A549 (cell line): ENCODE measurements around the gene ZCCHC10. TPM values are rescaled to one million over a fixed set of nuclear protein-coding genes. Genes with fewer than 3 reads are reported as not detected.

ENCODE experiments used
- ATAC-seq, 2 experiments: fragments of 200-7000 bp in 1 of 2; fragments of >200 bp in 1 of 2; cut with Nextera tagmentation in 1 of 2; cut with Tn5 transposase in 1 of 2; 3 replicates each; pipeline versions ENCODE4 v1.8.0 to v1.9.1; 2018 to 2020; ENCODE audit warnings: mild to moderate bottlenecking in 1 of 2, moderate library complexity in 1 of 2
- CTCF ChIA-PET: fragments of 300-600 bp; sonication (Branson Sonifier 250); formaldehyde crosslinking; extraction: SDS; loops from one replicate; lab custom pipeline; 2021; ENCODE audit warnings: antibody characterized with exemption, inconsistent platforms; lab: Yijun Ruan, JAX
- POLR2A ChIA-PET: fragments of 350-600 bp; formaldehyde crosslinking; extraction: SDS; loops from one replicate; lab custom pipeline; 2021; ENCODE audit warnings: antibody characterized with exemption, inconsistent platforms; lab: Yijun Ruan, JAX
- DNase-seq, 2 experiments: peaks; one replicate each; pipeline versions ENCODE4 v3.0.0 to v3.0.0-alpha.2; 2011 to 2016; ENCODE audit warnings: low read depth in 1 of 2, low spot score in 1 of 2
- FAIRE-seq: peaks from 2 replicates; lab custom pipeline; 2011; peaks lifted over from hg19 to GRCh38; lab: Jason Lieb, UNC
- H3K27ac ChIP-seq, 2 experiments: fragments of >200 bp; sonication (Bioruptor Twin); formaldehyde crosslinking; 3 replicates each; pipeline ENCODE4 v1.5.1; 2016 to 2017
- H3K4me1 ChIP-seq: fragments of >200 bp; sonication (Bioruptor Twin); formaldehyde crosslinking; 3 replicates; pipeline ENCODE4 v1.6.1; 2016
- H3K4me2 ChIP-seq: fragments of >200 bp; sonication (Bioruptor Twin); formaldehyde crosslinking; 3 replicates; pipeline ENCODE4 v1.6.1; 2016
- H3K4me3 ChIP-seq: fragments of >200 bp; sonication (Bioruptor Twin); formaldehyde crosslinking; 3 replicates; pipeline ENCODE4 v1.5.1; 2016
- H3K9me3 ChIP-seq: fragments of >200 bp; sonication (Bioruptor Twin); formaldehyde crosslinking; 3 replicates; pipeline ENCODE4 v1.6.1; 2016
- ATOH8 ChIP-seq: fragments of 250-450 bp; sonication (Bioruptor Pico); IDR thresholded peaks from 2 replicates; pipeline ENCODE4 v1.5.0; 2020; ENCODE audit warnings: low read depth, mild to moderate bottlenecking, moderate library complexity
- CBX8 ChIP-seq: fragments of 200-600 bp; sonication (generic); IDR thresholded peaks from 2 replicates; pipeline ENCODE4 v1.6.1; 2016
- CHD2 ChIP-seq: fragments of 150-350 bp; IDR thresholded peaks from 2 replicates; pipeline ENCODE4 v1.6.1; 2014; ENCODE audit warnings: low read length; ENCODE audit not compliant: partially characterized antibody
- CHD4 ChIP-seq: fragments of 200-600 bp; sonication (generic); IDR thresholded peaks from 2 replicates; pipeline ENCODE4 v1.6.1; 2016; ENCODE audit warnings: antibody characterized with exemption, mild to moderate bottlenecking, borderline replicate concordance
- EHMT2 ChIP-seq: fragments of 200-600 bp; sonication (generic); IDR thresholded peaks from 2 replicates; pipeline ENCODE4 v1.6.1; 2016; ENCODE audit warnings: antibody characterized with exemption, low read depth, mild to moderate bottlenecking, moderate library complexity
- EP300 ChIP-seq, 2 experiments: fragments of >200 bp; sonication (Bioruptor Twin); formaldehyde crosslinking; IDR thresholded peaks; 2 replicates in 1 of 2; 3 replicates in 1 of 2; pipeline ENCODE4 v1.6.1; 2016 to 2017
- ESRRA ChIP-seq: fragments of 150-350 bp; IDR thresholded peaks from 2 replicates; pipeline ENCODE4 v1.6.1; 2014; ENCODE audit warnings: mild to moderate bottlenecking, low read length, borderline replicate concordance
- HDAC2 ChIP-seq: fragments of 200-600 bp; sonication (generic); IDR thresholded peaks from 2 replicates; pipeline ENCODE4 v1.6.1; 2016
- HES2 ChIP-seq: fragments of >200 bp; sonication (Bioruptor Twin); formaldehyde crosslinking; IDR thresholded peaks from 2 replicates; pipeline ENCODE4 v1.6.1; 2016
- HEYL ChIP-seq: fragments of 250-450 bp; sonication (Bioruptor Pico); IDR thresholded peaks from 2 replicates; pipeline ENCODE4 v1.8.0; 2021; ENCODE audit warnings: mild to moderate bottlenecking, moderate library complexity
- HOXA7 ChIP-seq: fragments of 250-450 bp; sonication (Bioruptor Pico); IDR thresholded peaks from 2 replicates; pipeline ENCODE4 v1.5.0; 2020; ENCODE audit warnings: mild to moderate bottlenecking, moderate library complexity
- HOXB13 ChIP-seq: fragments of 250-450 bp; sonication (Bioruptor Pico); IDR thresholded peaks from 2 replicates; pipeline ENCODE4 v1.5.0; 2020; ENCODE audit warnings: low read depth, mild to moderate bottlenecking, moderate library complexity
- HOXB5 ChIP-seq: fragments of 250-450 bp; sonication (Bioruptor Pico); IDR thresholded peaks from 2 replicates; pipeline ENCODE4 v1.5.0; 2020; ENCODE audit warnings: mild to moderate bottlenecking, moderate library complexity
- JUN ChIP-seq, 2 experiments: fragments of >200 bp; sonication (Bioruptor Twin); formaldehyde crosslinking; IDR thresholded peaks; 2 replicates in 1 of 2; 3 replicates in 1 of 2; pipeline ENCODE4 v1.6.1; 2016 to 2017
- KDM1A ChIP-seq: fragments of 200-600 bp; sonication (generic); IDR thresholded peaks from 2 replicates; pipeline ENCODE4 v1.6.1; 2016; ENCODE audit warnings: low read depth, mild to moderate bottlenecking
- MAFK ChIP-seq: fragments of 450-650 bp; IDR thresholded peaks from 2 replicates; pipeline ENCODE4 v1.6.1; 2014; ENCODE audit not compliant: partially characterized antibody
- MAX ChIP-seq: IDR thresholded peaks from 2 replicates; pipeline ENCODE4 v1.6.1; 2012
- POLR2A ChIP-seq: IDR thresholded peaks from 2 replicates; pipeline ENCODE4 v1.6.1; 2012; ENCODE audit warnings: mild to moderate bottlenecking, low read length
- RAD21 ChIP-seq, 2 experiments: fragments of >200 bp in 1 of 2; sonication (Bioruptor Twin) in 1 of 2; formaldehyde crosslinking in 1 of 2; IDR thresholded peaks in 1 of 2; conservative IDR thresholded peaks in 1 of 2; 2 replicates in 1 of 2; 3 replicates in 1 of 2; pipeline ENCODE4 v1.6.1; 2012 to 2018; ENCODE audit warnings: inconsistent platforms in 1 of 2
- USF2 ChIP-seq: fragments of 450-650 bp; IDR thresholded peaks from 2 replicates; pipeline ENCODE4 v1.6.1; 2014; ENCODE audit warnings: antibody characterized with exemption
- ZNF302 ChIP-seq: fragments of 250-450 bp; sonication (Bioruptor Pico); IDR thresholded peaks from 2 replicates; pipeline ENCODE4 v1.9.0; 2021; ENCODE audit warnings: inconsistent platforms, mild to moderate bottlenecking, moderate library complexity
- WGBS: methylation state at CpG from one replicate; pipeline ENCODE4 v1.1.6; 2017; ENCODE audit errors: missing lambda C conversion rate; 5-methylcytosine and 5-hydroxymethylcytosine counted together
- polyA plus RNA-seq, 4 experiments: library from polyadenylated mRNA; depleted of rRNA in 3 of 4; stranded (reverse); fragments of >200 nt; fragmentation: RNase III in 1 of 4; extraction: RNeasy Plus Mini Kit Qiagen cat#74134 plus additional on column Dnase treatment in 1 of 4; gene quantifications; 2 replicates in 3 of 4; 3 replicates in 1 of 4; pipeline ENCODE4 v1.2.3, GENCODE V29; 2011 to 2017
- small RNA-seq, 6 experiments: library from RNA; depleted of rRNA; stranded (forward); fragments of <200 nt; gene quantifications; one replicate each; pipeline ENCODE3, GENCODE V24; 2012

Gene ZCCHC10
- polyA plus RNA-seq, 2 of the 4 experiments (the other 2 are of a cell fraction): 28.3 to 45.7 TPM

GRCh38 chr5:132949136-132949535 is 77.2 kb downstream of the ZCCHC10 start:
- ChIA-PET POLR2A (interaction anchor here (1.3 kb wide), 1 partner anchor 15 kb away, joined by 3 read pairs; the partner anchor contains the start of gene AFF4), CTCF (interaction anchor here (1.3 kb wide), 1 partner anchor 9 kb away, joined by 3 read pairs; no protein-coding TSS in a partner anchor)
- FAIRE-seq (no peak), DNase-seq (no peak), ATAC-seq (no peak)
- no peak overlapping the region for H3K4me2 ChIP-seq
- H3K27ac ChIP-seq: no peak overlapping the region
- peaks cover 21% of the 10 kb centered on the region for H3K4me1 ChIP-seq
- H3K9me3 ChIP-seq: no peaks in the 10 kb centered on the region
- TF ChIP-seq POLR2A (no peak), CHD4 (no peak), MAFK (no peak), HEYL (CRISPR knock-in tag) (no peak)
- WGBS: 100% methylated on average over 2 of the region's 2 CpGs
- H3K4me3 ChIP-seq: no peak overlapping the region

GRCh38 chr5:132947671-132948070 is 78.7 kb downstream of the ZCCHC10 start:
- FAIRE-seq: peak; percentile 32
- WGBS: 12% methylated on average over 2 of the region's 2 CpGs

More at GRCh38 chr5:132947671-132948070, 78.7 kb downstream of the ZCCHC10 start:
- POLR2A ChIA-PET: no interaction called here
- no peak overlapping the region for H3K4me3 ChIP-seq
- H3K4me1 ChIP-seq: peaks cover 21% of the 10 kb centered on the region
- DNase-seq (no peak), ATAC-seq (peak in 1 of 2 experiments; percentile 46; a peak in 4 of 6 replicates)
- H3K4me2 ChIP-seq: peak overlapping the region; percentile 29
- H3K27ac ChIP-seq: no peak overlapping the region
- H3K9me3 ChIP-seq: no peaks in the 10 kb centered on the region
- CTCF ChIA-PET: interaction anchor here (1.3 kb wide), 1 partner anchor 37 kb away, joined by 3 read pairs; no protein-coding TSS in a partner anchor
- no peak for TF ChIP-seq CHD2
- TF ChIP-seq JUN (IDR thresholded peaks at IDR 0.05): no peak
- no peak for TF ChIP-seq HOXA7 (CRISPR knock-in tag)
- TF ChIP-seq CHD4: no peak
- TF ChIP-seq USF2: no peak
- TF ChIP-seq EHMT2: no peak
- no peak for TF ChIP-seq ZNF302 (CRISPR knock-in tag)
- no peak for TF ChIP-seq HDAC2
- no peak for TF ChIP-seq ATOH8 (CRISPR knock-in tag)
- no peak for TF ChIP-seq HES2
- TF ChIP-seq HOXB13 (CRISPR knock-in tag): no peak
- TF ChIP-seq KDM1A: no peak
- TF ChIP-seq EP300 (IDR thresholded peaks at IDR 0.05): no peak
- no peak for TF ChIP-seq ESRRA
- no peak for TF ChIP-seq RAD21 (conservative IDR thresholded peaks at IDR 0.05 in 1 of 2, IDR thresholded peaks at IDR 0.05 in 1 of 2)
- no peak for TF ChIP-seq MAX
- TF ChIP-seq HOXB5: no peak
- no peak for TF ChIP-seq CBX8

Small RNA genes within 50 kb of the gene (small RNA-seq; reads per million reads assigned to genes)
- gene AC113410.1: 0 reads per million in 6 experiments
- 0 to 1.6 (median 0) reads per million in 6 experiments for gene AC113410.3
- 0 to 0.19 (median 0) reads per million in 6 experiments for gene ATP6V0E1P1
- 0 reads per million in 6 experiments for gene RF00019

Other genes with a start within 250 kb of the ZCCHC10 start
- gene SEPTIN8, start 249.3 kb downstream of the ZCCHC10 start, polyA plus RNA-seq (2011; rRNA removed): 29.2 and 29.6 TPM in 2 replicates
- 19.0 to 21.7 TPM (median 20.8 TPM) in 3 replicates for gene SEPTIN8, start 249.3 kb downstream of the ZCCHC10 start, polyA plus RNA-seq (2017; fragmentation: RNase III; extraction: RNeasy Plus Mini Kit Qiagen cat#74134 plus additional on column Dnase treatment)
- gene SOWAHA, start 213.2 kb downstream of the ZCCHC10 start, polyA plus RNA-seq (2011; rRNA removed): 0.07 and 0.10 TPM in 2 replicates
- 0.03 to 0.08 TPM (median 0.06 TPM) in 3 replicates for gene SOWAHA, start 213.2 kb downstream of the ZCCHC10 start, polyA plus RNA-seq (2017; fragmentation: RNase III; extraction: RNeasy Plus Mini Kit Qiagen cat#74134 plus additional on column Dnase treatment)
- 3.5 and 4.5 TPM in 2 replicates for gene SHROOM1, start 195.9 kb downstream of the ZCCHC10 start, polyA plus RNA-seq (2011; rRNA removed)
- 5.4 to 7.2 TPM (median 6.0 TPM) in 3 replicates for gene SHROOM1, start 195.9 kb downstream of the ZCCHC10 start, polyA plus RNA-seq (2017; fragmentation: RNase III; extraction: RNeasy Plus Mini Kit Qiagen cat#74134 plus additional on column Dnase treatment)
- 0.83 and 0.85 TPM in 2 replicates for gene GDF9, start 160.1 kb downstream of the ZCCHC10 start, polyA plus RNA-seq (2011; rRNA removed)
- 0.25 to 0.49 TPM (median 0.37 TPM) in 3 replicates for gene GDF9, start 160.1 kb downstream of the ZCCHC10 start, polyA plus RNA-seq (2017; fragmentation: RNase III; extraction: RNeasy Plus Mini Kit Qiagen cat#74134 plus additional on column Dnase treatment)
- 497 and 500 TPM in 2 replicates for gene UQCRQ, start 159.9 kb downstream of the ZCCHC10 start, polyA plus RNA-seq (2011; rRNA removed)
- 424 to 448 TPM (median 441 TPM) in 3 replicates for gene UQCRQ, start 159.9 kb downstream of the ZCCHC10 start, polyA plus RNA-seq (2017; fragmentation: RNase III; extraction: RNeasy Plus Mini Kit Qiagen cat#74134 plus additional on column Dnase treatment)
- gene LEAP2, start 152.9 kb downstream of the ZCCHC10 start, polyA plus RNA-seq (2011; rRNA removed): 4.1 and 4.8 TPM in 2 replicates
- gene LEAP2, start 152.9 kb downstream of the ZCCHC10 start, polyA plus RNA-seq (2017; fragmentation: RNase III; extraction: RNeasy Plus Mini Kit Qiagen cat#74134 plus additional on column Dnase treatment): 1.6 to 2.1 TPM (median 2.0 TPM) in 3 replicates
- gene AFF4, start 62.9 kb downstream of the ZCCHC10 start, polyA plus RNA-seq (2011; rRNA removed): 43.5 and 52.7 TPM in 2 replicates
- gene AFF4, start 62.9 kb downstream of the ZCCHC10 start, polyA plus RNA-seq (2017; fragmentation: RNase III; extraction: RNeasy Plus Mini Kit Qiagen cat#74134 plus additional on column Dnase treatment): 20.8 to 22.4 TPM (median 22.1 TPM) in 3 replicates
- 110 and 166 TPM in 2 replicates for gene HSPA4, start 25.5 kb upstream of the ZCCHC10 start, polyA plus RNA-seq (2011; rRNA removed)
- 160 to 168 TPM (median 166 TPM) in 3 replicates for gene HSPA4, start 25.5 kb upstream of the ZCCHC10 start, polyA plus RNA-seq (2017; fragmentation: RNase III; extraction: RNeasy Plus Mini Kit Qiagen cat#74134 plus additional on column Dnase treatment)